ENCODE results near the gene MYO5B. TPM values are rescaled to one million over a fixed set of nuclear protein-coding genes. Genes with fewer than 3 reads are reported as not detected.

MYO5B gene
- total and polyA plus RNA-seq, 10 of the 15 experiments (the other 5 are each of a cell fraction or from before 2014, with no cell fraction given): 2.5 to 4.5 (median 3.3) TPM

- no TSS peak for BruUV-seq (replicated peaks)
- ATAC-seq: no peak
- Histone ChIP-seq H2AFZ (ENCODE audit: control insufficient read depth, low read depth, low read length) (no peak overlapping the region), H3K27ac (ENCODE audit: control insufficient read depth, insufficient read depth) (no peak overlapping the region), H3K36me3 (ENCODE audit: control insufficient read depth in 2 of 2, insufficient read depth in 2 of 2, low read length in 1 of 2) (no peaks in the 10 kb centered on the region), H3K4me3 (no peak overlapping the region), H3K79me2 (ENCODE audit: control insufficient read depth, insufficient read depth, low read length) (no peaks in the 10 kb centered on the region), H3K9me3 (replicated peaks; ENCODE audit: control insufficient read depth, insufficient read depth, low read length) (no peaks in the 10 kb centered on the region), H4K20me1 (ENCODE audit: control insufficient read depth, insufficient read depth) (no peaks in the 10 kb centered on the region), H3K27me3 (replicated peaks in 1 of 2; ENCODE audit: control insufficient read depth in 2 of 2, insufficient read depth in 2 of 2, low read length in 1 of 2) (peaks cover 0 to 12% of the 10 kb centered on the region in 2 experiments; a peak in 2 of 4 replicates), H3K4me1 (ENCODE audit: control insufficient read depth, insufficient read depth, low read length) (no peaks in the 10 kb centered on the region), H3K4me2 (ENCODE audit: control insufficient read depth, insufficient read depth) (no peak overlapping the region), H3K9ac (ENCODE audit: control insufficient read depth, insufficient read depth, low read length) (no peak overlapping the region)
- WGBS (ENCODE audit: insufficient coverage, insufficient replicate concordance, low lambda C conversion rate, missing lambda C conversion rate): 45% methylated on average over 2 of the region's 2 CpGs
- ChIA-PET SMC1A (ENCODE audit: uncharacterized antibody, unreplicated experiment) (interaction anchor here (0.6 to 8.9 kb wide), 5 partner anchors 14 to 88 kb away, joined by 4 to 76 read pairs (median 9); partner anchors contain the start of gene MYO5B), POLR2A (interaction anchor here (0.7 kb wide), 1 partner anchor 179 kb away, joined by 3 read pairs; no protein-coding TSS in a partner anchor), RAD21 (ENCODE audit: unreplicated experiment) (interaction anchor here (1.3 kb wide), 1 partner anchor 14 kb away, joined by 3 read pairs; no protein-coding TSS in a partner anchor), CTCF (interaction anchor here (0.5 to 2.6 kb wide), 5 partner anchors 39 to 242 kb away, joined by 3 to 9 read pairs (median 3); no protein-coding TSS in a partner anchor)
- no peak for DNase-seq (ENCODE audit: low read depth, low spot score)
- in situ Hi-C loops (cut with MboI) (loop anchor here (10.0 kb wide), 1 partner anchor 240 kb away; no protein-coding TSS in a partner anchor), intact Hi-C loops (cut with micrococcal nuclease; ENCODE audit: unreplicated experiment) (no loop called here)
- FAIRE-seq: no peak
- TF ChIP-seq BCLAF1 (IDR thresholded peaks at IDR 0.05): no peak
- TF ChIP-seq GATAD2B (conservative IDR thresholded peaks at IDR 0.05; ENCODE audit: low read depth): no peak
- TF ChIP-seq EP300 (IDR thresholded peaks at IDR 0.05; ENCODE audit: borderline replicate concordance in 1 of 2, control insufficient read depth in 1 of 2, low read depth in 2 of 2, low read length in 2 of 2): no peak
- TF ChIP-seq ZSCAN29 (IDR thresholded peaks at IDR 0.05): no peak
- no peak for TF ChIP-seq NR2C2 (IDR thresholded peaks at IDR 0.05; ENCODE audit: borderline replicate concordance, control insufficient read depth, insufficient read length, low read depth)
- no peak for TF ChIP-seq YBX1 (IDR thresholded peaks at IDR 0.05)
- no peak for TF ChIP-seq PML (IDR thresholded peaks at IDR 0.05; ENCODE audit: low read length)
- no peak for TF ChIP-seq RELA (IDR thresholded peaks at IDR 0.05; ENCODE audit: borderline replicate concordance, partially characterized antibody)
- no peak for TF ChIP-seq MEF2A (IDR thresholded peaks at IDR 0.05; ENCODE audit: insufficient read depth, low read depth, low read length)
- no peak for TF ChIP-seq POU2F2 (IDR thresholded peaks at IDR 0.05; ENCODE audit: borderline replicate concordance, low read depth, low read length)
- no peak for TF ChIP-seq NFYB (IDR thresholded peaks at IDR 0.05; ENCODE audit: insufficient read depth, low read depth, low read length)
- no peak for TF ChIP-seq CBX3 (IDR thresholded peaks at IDR 0.05; ENCODE audit: borderline replicate concordance, low read depth)
- no peak for TF ChIP-seq ZNF384 (IDR thresholded peaks at IDR 0.05; ENCODE audit: borderline replicate concordance, low read depth, low read length)
- TF ChIP-seq TCF7 (IDR thresholded peaks at IDR 0.05; ENCODE audit: borderline replicate concordance): no peak
Measured at GRCh38 chr18:50115095-50115494, 79.9 kb downstream of the MYO5B start.
